Neuronal stem cell (in vitro differentiated cells): Measurements from ENCODE around the gene RIOK1.
A peak's percentile ranks its signal among the peaks of the same experiment; 100 is the strongest.

Source experiments
- DNase-seq: peaks from one replicate; pipeline ENCODE4 v3.0.0-alpha.2; 2013; ENCODE audit warnings: low spot score
- H2AFZ ChIP-seq: one replicate; pipeline ENCODE4 v1.6.1; 2013; ENCODE audit warnings: mild to moderate bottlenecking, low read length, inconsistent platforms
- H2AK5ac ChIP-seq: 2 replicates; pipeline ENCODE4 v1.6.1; 2013; ENCODE audit warnings: low read depth, mild to moderate bottlenecking, inconsistent platforms, low read length, moderate library complexity, mixed read lengths
- H2BK120ac ChIP-seq: 2 replicates; pipeline ENCODE4 v1.6.1; 2013; ENCODE audit warnings: low read depth, mild to moderate bottlenecking, inconsistent platforms, low read length, moderate library complexity, mixed read lengths
- H2BK12ac ChIP-seq: one replicate; pipeline ENCODE4 v1.6.1; 2013; ENCODE audit warnings: low read length, inconsistent platforms
- H2BK15ac ChIP-seq: 2 replicates; pipeline ENCODE4 v1.6.1; 2013; ENCODE audit warnings: mild to moderate bottlenecking, low read length, inconsistent platforms, mixed read lengths
- H2BK5ac ChIP-seq: one replicate; pipeline ENCODE4 v1.6.1; 2013; ENCODE audit warnings: inconsistent platforms, mild to moderate bottlenecking, low read length, moderate library complexity
- H3K14ac ChIP-seq: one replicate; pipeline ENCODE4 v1.6.1; 2013; ENCODE audit warnings: low read length, inconsistent platforms
- H3K18ac ChIP-seq: 2 replicates; pipeline ENCODE4 v1.6.1; 2013; ENCODE audit warnings: low read length, inconsistent platforms
- H3K23ac ChIP-seq: 2 replicates; pipeline ENCODE4 v1.6.1; 2013; ENCODE audit warnings: low read depth, mild to moderate bottlenecking, mixed read lengths, low read length, inconsistent platforms; ENCODE audit not compliant: poor library complexity
- H3K27ac ChIP-seq: replicated peaks from 3 replicates; pipeline ENCODE4 v1.5.1; 2013; ENCODE audit warnings: low read length, inconsistent platforms
- H3K27me3 ChIP-seq, 3 experiments: 2 replicates each; pipeline ENCODE4 v1.6.1; 2013; ENCODE audit warnings: low read length in 3 of 3, mild to moderate bottlenecking in 2 of 3, inconsistent platforms in 1 of 3, low read depth in 1 of 3, mixed read lengths in 1 of 3, moderate library complexity in 1 of 3; ENCODE audit not compliant: control insufficient read depth in 3 of 3, insufficient read depth in 3 of 3
- H3K36me3 ChIP-seq, 2 donors: replicated peaks in 1 of 2; 2 replicates each; pipeline ENCODE4 v1.6.1; 2013; ENCODE audit warnings: low read length in 2 of 2; ENCODE audit not compliant: control insufficient read depth in 2 of 2, insufficient read depth in 2 of 2
- H3K4ac ChIP-seq: 2 replicates; pipeline ENCODE4 v1.6.1; 2013; ENCODE audit warnings: inconsistent platforms, mild to moderate bottlenecking, low read length, moderate library complexity
- H3K4me1 ChIP-seq, 2 donors: 1 replicate in 1 of 2; 2 replicates in 1 of 2; pipeline ENCODE4 v1.6.1; 2013; ENCODE audit warnings: low read length in 2 of 2, low read depth in 1 of 2; ENCODE audit not compliant: control insufficient read depth in 2 of 2, insufficient read depth in 1 of 2
- H3K4me2 ChIP-seq: one replicate; pipeline ENCODE4 v1.6.1; 2013; ENCODE audit warnings: mild to moderate bottlenecking, low read length, inconsistent platforms; ENCODE audit not compliant: insufficient read depth, poor library complexity, severe bottlenecking
- H3K4me3 ChIP-seq, 2 donors: 2 replicates each; pipeline ENCODE4 v1.5.1; 2013; ENCODE audit warnings: low read length in 2 of 2, mild to moderate bottlenecking in 2 of 2, inconsistent platforms in 1 of 2, moderate library complexity in 1 of 2
- H3K79me1 ChIP-seq: one replicate; pipeline ENCODE4 v1.6.1; 2013; ENCODE audit warnings: low read depth, mild to moderate bottlenecking, inconsistent platforms, low read length, moderate library complexity
- H3K9ac ChIP-seq: one replicate; pipeline ENCODE4 v1.6.1; 2013; ENCODE audit warnings: mild to moderate bottlenecking, low read depth, low read length, inconsistent platforms; ENCODE audit not compliant: poor library complexity
- H3K9me3 ChIP-seq, 2 donors: replicated peaks in 1 of 2; 2 replicates each; pipeline versions ENCODE3 to v1.6.1; 2013; ENCODE audit warnings: low read length in 2 of 2, mild to moderate bottlenecking in 2 of 2, inconsistent platforms in 1 of 2, low read depth in 1 of 2, mixed read lengths in 1 of 2, moderate library complexity in 1 of 2; ENCODE audit not compliant: control insufficient read depth in 2 of 2, insufficient read depth in 1 of 2
- H4K8ac ChIP-seq: one replicate; pipeline ENCODE4 v1.6.1; 2013; ENCODE audit warnings: low read depth, mild to moderate bottlenecking, inconsistent platforms, low read length, moderate library complexity
- H4K91ac ChIP-seq: one replicate; pipeline ENCODE4 v1.6.1; 2013; ENCODE audit warnings: low read length, low read depth, mild to moderate bottlenecking, inconsistent platforms; ENCODE audit not compliant: poor library complexity
- whole genome bisulfite sequencing, 2 donors: extraction: QIAGEN DNeasy Blood & Tissue Kit; methylation state at CpG; one replicate each; pipeline ENCODE4 v1.1.7; 2013; ENCODE audit warnings: missing lambda C conversion rate in 2 of 2, mixed read lengths in 1 of 2; ENCODE audit not compliant: insufficient read length in 2 of 2, insufficient replicate concordance in 1 of 2; ENCODE audit errors: extremely low coverage in 2 of 2; 5-methylcytosine and 5-hydroxymethylcytosine counted together

The RIOK1 gene

DNA sequence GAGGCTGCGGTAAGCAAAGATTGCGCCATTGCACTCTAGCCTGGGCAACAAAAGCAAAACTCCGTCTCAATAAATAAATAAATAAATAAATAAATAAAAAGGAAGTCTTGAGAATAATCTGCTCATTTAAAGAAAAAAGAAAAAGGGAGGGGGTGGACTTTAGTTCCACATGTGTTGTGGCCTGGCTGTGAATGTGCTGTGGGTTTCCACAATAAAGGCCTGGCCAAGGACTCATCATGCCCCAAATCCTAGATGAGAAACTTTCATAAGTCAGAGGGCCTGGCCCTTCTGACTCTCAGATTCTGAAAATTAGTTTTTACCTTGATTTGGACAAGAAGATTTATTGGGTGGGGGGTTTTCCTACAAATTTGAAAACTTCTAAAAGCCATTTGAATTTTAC is 48.4 kb downstream of the RIOK1 start:
- no peak overlapping the region for H2BK12ac ChIP-seq
- H3K27me3 ChIP-seq = no peaks in the 10 kb centered on the region
- H3K4ac ChIP-seq = no peak overlapping the region
- H2BK15ac ChIP-seq = no peak overlapping the region
- H3K27ac ChIP-seq = no peak overlapping the region
- no CpG with 5 or more reads among the region's 3 CpGs for WGBS, 2 donors
- no peak overlapping the region for H3K4me2 ChIP-seq
- H3K79me1 ChIP-seq = no peaks in the 10 kb centered on the region
- no peak overlapping the region for H2BK5ac ChIP-seq
- peaks cover 0 to 3% of the 10 kb centered on the region in 2 donors for H3K9me3 ChIP-seq
- no peak overlapping the region for H2AK5ac ChIP-seq
- no peak overlapping the region for H2BK120ac ChIP-seq
- no peak overlapping the region for H3K4me3 ChIP-seq
- DNase-seq = no peak
- H3K18ac ChIP-seq = no peak overlapping the region
- H4K91ac ChIP-seq = no peak overlapping the region
- H3K14ac ChIP-seq = no peak overlapping the region
- no peak overlapping the region for H3K9ac ChIP-seq
- no peak overlapping the region for H4K8ac ChIP-seq
- no peak overlapping the region for H3K23ac ChIP-seq
- H3K4me1 ChIP-seq = no peaks in the 10 kb centered on the region
- H3K36me3 ChIP-seq = no peaks in the 10 kb centered on the region
- no peak overlapping the region for H2AFZ ChIP-seq

DNA sequence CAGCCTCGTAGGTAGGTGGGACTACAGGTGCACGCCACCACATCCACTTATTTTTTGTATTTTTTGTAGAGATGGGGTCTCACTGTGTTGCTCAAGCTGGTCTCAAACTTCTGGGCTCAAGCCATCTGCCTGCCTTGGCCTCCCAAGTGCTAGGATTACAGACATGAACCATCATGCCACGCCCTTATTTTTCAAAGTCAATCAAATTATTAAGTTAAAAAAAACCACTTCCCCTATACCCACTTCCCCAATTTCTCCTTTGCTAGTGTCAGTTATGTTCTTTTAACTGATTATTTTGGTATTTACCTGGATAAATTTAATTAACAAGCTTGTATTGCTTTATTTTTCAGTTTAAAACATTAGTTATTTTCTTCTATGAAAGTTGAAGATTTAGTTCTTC is 49.6 kb downstream of the RIOK1 start:
- H3K23ac ChIP-seq = no peak overlapping the region
- H4K91ac ChIP-seq = no peak overlapping the region
- H3K14ac ChIP-seq = no peak overlapping the region
- H3K27ac ChIP-seq = no peak overlapping the region
- H2BK12ac ChIP-seq = no peak overlapping the region
- H2AFZ ChIP-seq = no peak overlapping the region
- no peak for DNase-seq
- H3K4ac ChIP-seq = no peak overlapping the region
- WGBS, 2 donors = no CpG with 5 or more reads among the region's 3 CpGs
- H2BK120ac ChIP-seq = no peak overlapping the region
- no peak overlapping the region for H3K9ac ChIP-seq
- H3K36me3 ChIP-seq = no peaks in the 10 kb centered on the region
- no peaks in the 10 kb centered on the region for H3K27me3 ChIP-seq
- H2AK5ac ChIP-seq = no peak overlapping the region
- no peaks in the 10 kb centered on the region for H3K79me1 ChIP-seq
- H2BK5ac ChIP-seq = no peak overlapping the region
- no peak overlapping the region for H3K18ac ChIP-seq
- no peaks in the 10 kb centered on the region for H3K4me1 ChIP-seq
- no peak overlapping the region for H3K4me2 ChIP-seq
- no peak overlapping the region for H2BK15ac ChIP-seq
- no peak overlapping the region for H3K4me3 ChIP-seq
- no peak overlapping the region for H4K8ac ChIP-seq
- peaks cover 0 to 3% of the 10 kb centered on the region in 2 donors for H3K9me3 ChIP-seq

DNA sequence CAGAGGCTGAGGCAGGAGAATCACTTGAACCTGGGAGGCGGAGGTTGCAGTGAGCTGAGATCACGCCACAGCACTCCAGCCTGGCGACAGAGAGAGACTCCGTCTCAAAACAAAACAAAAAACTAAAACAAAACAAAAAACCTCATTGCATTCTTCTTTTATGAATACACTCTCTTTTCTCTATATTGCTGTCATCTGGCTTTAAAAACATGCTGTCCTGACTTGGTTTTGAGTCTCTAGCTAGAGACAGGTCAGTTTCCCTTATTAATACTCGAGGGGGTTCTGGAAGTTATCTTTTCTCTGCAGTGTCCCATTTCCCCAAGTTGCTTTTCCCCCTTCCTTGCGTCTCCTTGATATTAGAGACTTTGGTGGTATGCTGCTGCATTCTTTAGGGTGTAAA is 50.9 kb downstream of the RIOK1 start:
- Histone ChIP-seq H3K4me2 (no peak overlapping the region), H3K14ac (no peak overlapping the region), H2AFZ (no peak overlapping the region), H3K9ac (no peak overlapping the region), H2BK120ac (no peak overlapping the region), H3K79me1 (no peaks in the 10 kb centered on the region), H3K4me1 (peaks cover 0 to 1% of the 10 kb centered on the region in 2 donors), H2BK5ac (no peak overlapping the region), H3K23ac (no peak overlapping the region), H3K27ac (no peak overlapping the region), H3K4ac (no peak overlapping the region), H2BK12ac (no peak overlapping the region), H3K36me3 (no peaks in the 10 kb centered on the region), H3K9me3 (no peaks in the 10 kb centered on the region), H3K27me3 (peaks cover 0 to 7% (median 0%) of the 10 kb centered on the region in 3 experiments), H4K8ac (no peak overlapping the region), H3K18ac (no peak overlapping the region), H2BK15ac (no peak overlapping the region), H3K4me3 (no peak overlapping the region), H2AK5ac (no peak overlapping the region), H4K91ac (no peak overlapping the region)
- no peak for DNase-seq
- WGBS, 2 donors = no CpG with 5 or more reads among the region's 6 CpGs

DNA sequence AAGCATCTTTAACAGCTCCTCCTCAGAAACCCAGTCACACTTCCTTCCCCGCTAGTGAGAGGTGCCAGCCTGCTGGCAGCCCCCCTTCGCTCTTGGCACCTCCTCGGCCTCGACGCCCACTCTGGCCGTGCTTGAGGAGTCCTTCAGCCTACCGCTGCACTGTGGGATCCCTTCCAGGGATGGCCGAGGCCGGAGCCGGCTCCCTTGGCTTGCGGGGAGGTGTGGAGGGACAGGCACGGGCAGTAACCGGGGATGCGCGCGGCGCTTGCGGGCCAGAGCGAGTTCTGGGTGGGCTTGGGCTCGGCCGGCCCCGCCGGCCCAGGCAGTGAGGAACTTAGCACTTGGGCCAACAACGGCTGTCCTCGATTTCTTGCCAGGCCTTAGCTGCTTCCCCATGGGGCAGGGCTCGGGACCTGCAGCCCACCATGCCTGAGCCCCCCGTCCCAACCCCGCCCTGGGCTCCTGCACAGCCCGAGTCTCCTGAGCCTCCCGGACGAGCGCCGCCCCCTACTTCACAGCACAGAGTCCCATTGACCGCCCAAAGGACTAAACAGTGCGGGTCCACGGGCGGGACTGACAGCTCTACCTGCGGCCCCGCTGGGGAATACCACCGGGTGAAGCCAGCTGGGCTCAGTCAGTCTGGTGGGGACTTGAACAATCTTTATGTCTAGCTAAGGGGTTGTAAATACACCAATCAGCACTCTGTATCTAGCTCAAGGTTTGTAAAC is 51.6 kb downstream of the RIOK1 start:
- H3K9ac ChIP-seq = no peak overlapping the region
- H4K8ac ChIP-seq = no peak overlapping the region
- peak overlapping the region; percentile 63 for H2BK12ac ChIP-seq
- no peak overlapping the region for H3K4me2 ChIP-seq
- no peaks in the 10 kb centered on the region for H3K9me3 ChIP-seq
- H2BK120ac ChIP-seq = peak overlapping the region; percentile 61
- no CpG with 5 or more reads among the region's 40 CpGs for WGBS, 2 donors
- peak overlapping the region; percentile 66 for H3K4ac ChIP-seq
- H3K27me3 ChIP-seq = peaks cover 0 to 15% (median 0%) of the 10 kb centered on the region in 3 experiments
- H3K27ac ChIP-seq = no peak overlapping the region
- H2AFZ ChIP-seq = no peak overlapping the region
- H3K14ac ChIP-seq = no peak overlapping the region
- H3K79me1 ChIP-seq = no peaks in the 10 kb centered on the region
- H2BK15ac ChIP-seq = no peak overlapping the region
- H4K91ac ChIP-seq = no peak overlapping the region
- H3K36me3 ChIP-seq = no peaks in the 10 kb centered on the region
- no peak overlapping the region for H2BK5ac ChIP-seq
- H2AK5ac ChIP-seq = no peak overlapping the region
- no peak for DNase-seq
- no peak overlapping the region for H3K23ac ChIP-seq
- H3K4me1 ChIP-seq = peaks cover 0 to 5% of the 10 kb centered on the region in 2 donors
- no peak overlapping the region for H3K4me3 ChIP-seq
- H3K18ac ChIP-seq = peak overlapping the region; percentile 70
